Karpas-422 (cell line): Measurements from ENCODE around the gene RNF19B. TPM values are rescaled to one million over a fixed set of nuclear protein-coding genes. Genes with fewer than 3 reads are reported as not detected.
A peak's percentile ranks its signal among the peaks of the same experiment; 100 is the strongest.
"Not testable (repeated sequence)": the region's sequence is repeated elsewhere in the genome, so short reads cannot be mapped to it uniquely, and the experiment has no call there.

ENCODE experiments used
- DNase-seq: peaks from one replicate; pipeline ENCODE4 v3.0.0-alpha.2; 2015
- H2AFZ ChIP-seq: fragments of 200-600 bp; sonication (generic); 2 replicates; pipeline ENCODE4 v1.6.1; 2014; ENCODE audit warnings: antibody characterized with exemption, low read length, mixed read lengths
- H3K27ac ChIP-seq: fragments of 200-600 bp; sonication (generic); 2 replicates; pipeline ENCODE4 v1.5.1; 2014; ENCODE audit warnings: mild to moderate bottlenecking, low read length, moderate library complexity
- H3K27me3 ChIP-seq: fragments of 200-600 bp; sonication (generic); 2 replicates; pipeline ENCODE4 v1.6.1; 2014; ENCODE audit warnings: low read length, mixed read lengths
- H3K36me3 ChIP-seq: fragments of 200-600 bp; sonication (generic); 2 replicates; pipeline ENCODE4 v1.6.1; 2014; ENCODE audit warnings: low read length, mixed read lengths; ENCODE audit not compliant: insufficient read depth
- H3K4me1 ChIP-seq: fragments of 200-600 bp; sonication (generic); 2 replicates; pipeline ENCODE4 v1.6.1; 2014; ENCODE audit warnings: mild to moderate bottlenecking, low read length, mixed read lengths
- H3K4me2 ChIP-seq: fragments of 200-600 bp; sonication (generic); 2 replicates; pipeline ENCODE4 v1.6.1; 2014; ENCODE audit warnings: low read length, low read depth, mild to moderate bottlenecking; ENCODE audit not compliant: poor library complexity, severe bottlenecking
- H3K4me3 ChIP-seq: fragments of 200-600 bp; sonication (generic); 2 replicates; pipeline ENCODE4 v1.5.1; 2014; ENCODE audit warnings: mild to moderate bottlenecking, antibody characterized with exemption, low read length, mixed read lengths
- H3K79me2 ChIP-seq: fragments of 200-600 bp; sonication (generic); 2 replicates; pipeline ENCODE4 v1.6.1; 2014; ENCODE audit warnings: mild to moderate bottlenecking, low read length, mixed read lengths
- H3K9ac ChIP-seq: fragments of 200-600 bp; sonication (generic); 2 replicates; pipeline ENCODE4 v1.6.0; 2014; ENCODE audit warnings: low read length
- H3K9me2 ChIP-seq: fragments of 200-600 bp; sonication (generic), shearing (Covaris generic); replicated peaks from 2 replicates; pipeline ENCODE4 v1.6.0; 2014; ENCODE audit warnings: mild to moderate bottlenecking, low read length, moderate library complexity; ENCODE audit not compliant: insufficient read depth
- H3K9me3 ChIP-seq: fragments of 300-700, 200-600 bp; sonication (generic); 2 replicates; pipeline ENCODE4 v1.6.1; 2014; ENCODE audit warnings: low read length, mixed read lengths
- H4K20me1 ChIP-seq: fragments of 200-600 bp; sonication (generic); 2 replicates; pipeline ENCODE4 v1.6.1; 2014; ENCODE audit warnings: mild to moderate bottlenecking, antibody characterized with exemption, low read length, low read depth; ENCODE audit not compliant: insufficient read depth
- total RNA-seq: library from RNA; depleted of rRNA; stranded (reverse); fragments of >200 nt; shearing (Covaris generic); gene quantifications from 2 replicates; pipeline ENCODE4 v1.2.3, GENCODE V29; 2014; ENCODE audit warnings: low replicate concordance

RNF19B gene
- total RNA-seq, 1 experiment from 2014 or later, result 86.1 TPM

DNA sequence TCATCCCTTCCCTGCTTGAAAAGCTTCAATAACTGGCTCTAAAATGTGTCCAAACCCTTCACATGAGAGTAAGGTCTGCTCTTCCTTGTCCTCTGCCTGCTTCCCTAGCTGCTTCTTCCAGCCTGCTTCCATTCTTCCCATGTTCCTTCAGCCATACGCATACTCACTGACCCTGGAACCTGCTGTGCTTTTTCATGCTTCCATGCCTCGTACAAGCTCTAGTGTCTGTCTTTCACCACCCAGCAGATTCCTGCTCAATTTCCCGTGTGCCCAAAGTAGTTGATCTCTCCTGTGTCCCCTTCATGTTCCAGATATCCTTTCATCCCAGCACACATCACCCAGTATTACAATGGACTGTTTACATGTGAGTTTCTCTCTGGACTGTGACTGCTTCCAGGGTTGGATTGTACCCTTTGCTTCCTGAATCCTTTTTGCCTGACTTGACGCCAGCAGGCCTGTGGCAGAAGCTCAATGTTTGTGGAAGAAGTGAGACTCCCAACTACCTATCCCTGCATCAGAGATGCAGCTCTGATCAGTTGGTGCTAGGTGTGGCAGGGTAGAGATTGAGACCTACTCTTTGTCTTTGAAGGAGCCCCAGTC lies 35.9 kb upstream of the RNF19B start:
- H3K79me2 ChIP-seq, result no peaks in the 10 kb centered on the region; the same call in 1 of the 2 replicates
- H3K27ac ChIP-seq, result no peak overlapping the region
- H3K4me1 ChIP-seq, result peaks cover 24% of the 10 kb centered on the region
- H3K27me3 ChIP-seq, result no peaks in the 10 kb centered on the region
- no peak for DNase-seq
- H2AFZ ChIP-seq, result no peak overlapping the region
- H3K36me3 ChIP-seq, result peaks cover 7% of the 10 kb centered on the region
- no peak overlapping the region for H3K4me2 ChIP-seq
- no peaks in the 10 kb centered on the region for H4K20me1 ChIP-seq
- H3K9me3 ChIP-seq, result no peaks in the 10 kb centered on the region
- H3K4me3 ChIP-seq, result no peak overlapping the region
- H3K9ac ChIP-seq, result no peak overlapping the region
- H3K9me2 ChIP-seq, result no peaks in the 10 kb centered on the region

DNA sequence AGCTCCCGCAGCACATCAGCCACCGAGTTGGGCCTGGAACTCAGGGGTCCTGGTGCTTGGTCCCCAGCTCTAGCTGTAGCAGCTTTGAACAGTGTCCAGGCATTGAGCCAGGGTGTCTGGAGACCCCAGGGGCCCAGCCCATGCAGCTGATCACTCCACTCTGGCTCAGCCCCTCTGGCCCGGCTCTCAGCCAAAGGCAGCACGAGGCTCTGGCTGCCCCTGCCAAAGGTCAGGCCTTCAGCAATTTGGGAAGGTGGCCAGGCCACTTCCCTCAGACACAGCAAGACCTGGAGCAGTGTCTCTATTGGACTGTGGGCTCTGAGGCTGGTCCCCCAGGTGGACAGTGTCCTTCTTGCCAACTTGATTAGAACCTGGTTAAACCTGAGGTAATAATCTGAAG lies 34.4 kb upstream of the RNF19B start:
- H4K20me1 ChIP-seq, result no peaks in the 10 kb centered on the region
- no peak for DNase-seq

GRCh38 chr1:32998064-32998463 lies 33.5 kb upstream of the RNF19B start:
- DNase-seq, result no peak
- no peaks in the 10 kb centered on the region for H3K27me3 ChIP-seq
- no peak overlapping the region for H3K4me3 ChIP-seq
- no peaks in the 10 kb centered on the region for H3K9me3 ChIP-seq
- no peaks in the 10 kb centered on the region for H4K20me1 ChIP-seq
- no peaks in the 10 kb centered on the region for H3K79me2 ChIP-seq
- peak overlapping the region; percentile 60 for H3K27ac ChIP-seq
- peaks cover 7% of the 10 kb centered on the region; the same call in 1 of the 2 replicates for H3K36me3 ChIP-seq
- no peak overlapping the region for H3K4me2 ChIP-seq
- H3K9ac ChIP-seq, result no peak overlapping the region
- H3K9me2 ChIP-seq, result no peaks in the 10 kb centered on the region
- no peak overlapping the region for H2AFZ ChIP-seq
- peaks cover 40% of the 10 kb centered on the region for H3K4me1 ChIP-seq

More for the DNA sequence above, 34.4 kb upstream of the RNF19B start:
- Histone ChIP-seq H3K36me3 (peaks cover 7% of the 10 kb centered on the region), H3K9ac (no peak overlapping the region), H3K4me2 (no peak overlapping the region), H3K4me1 (peaks cover 31% of the 10 kb centered on the region), H3K79me2 (no peaks in the 10 kb centered on the region; the same call in 1 of the 2 replicates), H2AFZ (no peak overlapping the region), H3K4me3 (no peak overlapping the region), H3K27ac (no peak overlapping the region), H3K9me3 (no peaks in the 10 kb centered on the region), H3K9me2 (no peaks in the 10 kb centered on the region), H3K27me3 (no peaks in the 10 kb centered on the region)

DNA sequence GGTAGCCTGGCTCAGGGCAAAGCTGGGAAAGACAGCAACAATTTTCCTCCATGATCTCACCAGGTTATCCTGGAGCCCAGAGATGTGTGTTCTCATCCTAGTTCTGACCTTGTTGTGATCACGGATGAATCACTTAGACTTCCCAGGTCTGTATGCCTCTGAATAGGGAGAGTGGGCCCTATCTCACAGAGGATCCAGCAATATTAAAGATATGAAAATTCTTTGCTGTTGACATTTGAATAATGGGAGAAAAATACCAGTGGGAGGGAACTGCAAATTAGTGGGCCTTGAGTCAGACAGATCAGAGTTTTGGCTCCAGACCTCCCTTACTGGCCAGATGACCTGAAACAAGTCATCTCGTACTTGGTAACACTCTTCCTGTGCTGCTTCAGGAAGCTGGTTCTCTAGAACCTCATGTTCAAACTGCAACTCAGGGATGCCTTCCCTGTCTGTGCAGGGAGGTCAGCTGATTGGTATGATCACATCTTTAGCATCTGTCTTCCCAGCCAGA lies 32.8 kb upstream of the RNF19B start:
- no peaks in the 10 kb centered on the region for H3K79me2 ChIP-seq
- H3K27me3 ChIP-seq, result no peaks in the 10 kb centered on the region
- H3K9me2 ChIP-seq, result no peaks in the 10 kb centered on the region
- no peak overlapping the region for H3K4me2 ChIP-seq
- H3K36me3 ChIP-seq, result peaks cover 7% of the 10 kb centered on the region; the same call in 1 of the 2 replicates
- no peaks in the 10 kb centered on the region for H4K20me1 ChIP-seq
- H3K4me3 ChIP-seq, result no peak overlapping the region
- H3K9me3 ChIP-seq, result no peaks in the 10 kb centered on the region
- H3K27ac ChIP-seq, result peak overlapping the region; percentile 60
- H2AFZ ChIP-seq, result no peak overlapping the region
- peaks cover 47% of the 10 kb centered on the region for H3K4me1 ChIP-seq
- no peak for DNase-seq
- H3K9ac ChIP-seq, result no peak overlapping the region

GRCh38 chr1:32993324-32993636 lies 28.7 kb upstream of the RNF19B start:
- Histone ChIP-seq H3K27ac (peak overlapping the region; percentile 95), H3K4me2 (peak overlapping the region; percentile 72), H3K4me1 (peaks cover 48% of the 10 kb centered on the region), H3K9ac (peak overlapping the region; percentile 66; the same call in 1 of the 2 replicates)
- H3K79me2 ChIP-seq, H4K20me1 ChIP-seq, H3K9me3 ChIP-seq, H2AFZ ChIP-seq, H3K27me3 ChIP-seq, DNase-seq, H3K4me3 ChIP-seq, H3K36me3 ChIP-seq, H3K9me2 ChIP-seq: not testable (repeated sequence)

DNA sequence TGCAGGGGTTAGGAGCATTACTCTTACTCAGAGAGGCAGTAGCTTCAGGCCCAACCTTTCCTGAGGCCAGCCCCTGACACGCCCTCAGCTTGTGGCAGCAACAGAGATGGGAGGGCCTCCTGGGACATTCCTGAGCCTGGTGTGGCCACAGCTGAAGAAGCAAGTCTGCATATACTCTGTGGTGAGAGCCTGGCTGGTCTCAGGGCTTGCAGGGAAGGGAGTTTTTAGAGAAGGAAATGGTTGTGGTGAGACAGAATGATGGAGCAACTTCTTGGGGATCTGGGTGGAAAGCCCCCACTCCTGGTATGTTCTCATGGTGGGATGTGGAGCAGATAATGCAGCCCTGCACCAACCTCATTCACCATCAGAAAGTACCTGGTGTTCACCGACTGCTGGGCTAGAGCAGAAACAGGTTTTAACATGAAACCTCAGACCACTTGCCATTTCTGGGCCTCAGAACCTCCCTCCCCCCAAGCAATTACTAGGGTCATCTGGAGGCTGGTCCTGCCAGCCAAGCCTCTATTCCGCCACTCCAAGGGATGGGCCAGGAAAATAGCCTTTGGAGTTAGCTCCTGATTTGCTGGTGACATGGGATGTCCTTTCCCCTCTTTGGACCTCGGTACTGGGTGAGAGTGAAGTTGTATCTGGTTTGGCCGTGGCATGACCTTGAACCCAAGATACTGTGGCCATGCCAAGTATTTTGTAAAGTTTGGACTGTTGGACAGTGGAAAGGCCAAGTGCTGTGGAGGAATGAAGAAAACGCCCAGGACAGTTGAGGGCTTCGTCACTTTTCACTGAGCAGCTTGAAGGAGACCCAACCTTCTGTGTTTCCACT lies 28.1 kb upstream of the RNF19B start:
- Histone ChIP-seq H3K4me2 (peak overlapping the region; percentile 72), H3K4me3 (peak overlapping the region; percentile 37; the same call in 1 of the 2 replicates), H3K9ac (peak overlapping the region; percentile 66), H4K20me1 (no peaks in the 10 kb centered on the region), H3K27me3 (no peaks in the 10 kb centered on the region), H3K4me1 (peaks cover 42% of the 10 kb centered on the region), H3K79me2 (no peaks in the 10 kb centered on the region), H3K27ac (peak overlapping the region; percentile 95), H3K36me3 (no peaks in the 10 kb centered on the region), H3K9me2 (no peaks in the 10 kb centered on the region), H2AFZ (no peak overlapping the region), H3K9me3 (no peaks in the 10 kb centered on the region)
- DNase-seq, result peak; percentile 89

GRCh38 chr1:32991819-32992488 lies 27.3 kb upstream of the RNF19B start:
- H3K9me2 ChIP-seq, result no peaks in the 10 kb centered on the region
- H3K36me3 ChIP-seq, result no peaks in the 10 kb centered on the region
- H3K9ac ChIP-seq, result peak overlapping the region; percentile 66
- H3K27ac ChIP-seq, result peak overlapping the region; percentile 95
- no peak overlapping the region for H2AFZ ChIP-seq
- H3K27me3 ChIP-seq, result no peaks in the 10 kb centered on the region
- peak overlapping the region; percentile 72 for H3K4me2 ChIP-seq
- no peaks in the 10 kb centered on the region for H3K79me2 ChIP-seq
- peaks cover 37% of the 10 kb centered on the region for H3K4me1 ChIP-seq
- H3K4me3 ChIP-seq, result peak overlapping the region; percentile 37; the same call in 1 of the 2 replicates
- no peaks in the 10 kb centered on the region for H4K20me1 ChIP-seq
- no peaks in the 10 kb centered on the region for H3K9me3 ChIP-seq
- DNase-seq, result no peak

DNA sequence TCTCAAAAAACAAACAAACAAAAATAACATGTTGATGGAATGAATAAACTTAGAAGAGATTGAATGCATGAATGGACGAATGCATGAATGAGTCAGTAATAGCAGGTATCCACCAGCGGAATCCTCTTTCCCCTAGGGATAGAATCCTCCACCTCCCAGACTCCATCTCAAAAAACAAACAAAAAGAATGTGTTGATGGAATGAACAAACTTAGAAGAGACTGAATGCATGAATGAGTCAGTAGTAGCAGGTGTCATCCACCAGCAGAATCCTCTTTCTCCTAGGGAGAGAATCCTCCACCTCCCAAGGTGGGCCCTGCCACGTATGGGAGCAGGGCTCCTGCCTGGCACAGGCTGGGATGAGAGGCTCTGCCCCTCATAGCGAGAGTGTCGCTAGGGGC lies 26.8 kb upstream of the RNF19B start:
- H2AFZ ChIP-seq, result no peak overlapping the region

More for the DNA sequence above, 26.8 kb upstream of the RNF19B start:
- Histone ChIP-seq H3K9me3 (no peaks in the 10 kb centered on the region), H3K4me3 (peak overlapping the region; percentile 37; the same call in 1 of the 2 replicates), H3K4me2 (peak overlapping the region; percentile 72), H3K4me1 (peaks cover 37% of the 10 kb centered on the region), H3K27me3 (no peaks in the 10 kb centered on the region), H3K36me3 (no peaks in the 10 kb centered on the region), H3K27ac (peak overlapping the region; percentile 95), H4K20me1 (no peaks in the 10 kb centered on the region), H3K79me2 (no peaks in the 10 kb centered on the region), H3K9me2 (no peaks in the 10 kb centered on the region), H3K9ac (peak overlapping the region; percentile 66)
- no peak for DNase-seq
